DND-41 (cell line): Measurements from ENCODE around the gene PPP1R12A.

Source experiments
- ATAC-seq: fragments of 200-7000 bp; cut with Tn5 transposase; 3 replicates; pipeline ENCODE4 v1.9.1; 2021; ENCODE audit warnings: low read depth; ENCODE audit not compliant: insufficient read depth
- DNase-seq: peaks from one replicate; pipeline ENCODE4 v3.0.0-alpha.2; 2020
- H2AFZ ChIP-seq: 2 replicates; pipeline ENCODE4 v1.6.0; 2012; ENCODE audit warnings: low read depth, low read length
- H3K27ac ChIP-seq: 2 replicates; pipeline ENCODE4 v1.5.1; 2012; ENCODE audit warnings: low read length, inconsistent platforms
- H3K27me3 ChIP-seq: fragments of 200-600 bp; sonication (generic); 2 replicates; pipeline ENCODE4 v1.6.0; 2012; ENCODE audit warnings: low read length, mild to moderate bottlenecking, inconsistent platforms; ENCODE audit not compliant: insufficient read depth, poor library complexity
- H3K36me3 ChIP-seq: 2 replicates; pipeline ENCODE4 v1.5.1; 2012; ENCODE audit warnings: low read length, inconsistent platforms; ENCODE audit not compliant: insufficient read depth
- H3K4me1 ChIP-seq: 2 replicates; pipeline ENCODE4 v1.5.1; 2012; ENCODE audit warnings: mild to moderate bottlenecking, low read length; ENCODE audit not compliant: insufficient read depth
- H3K4me2 ChIP-seq: 2 replicates; pipeline ENCODE4 v1.6.0; 2012; ENCODE audit warnings: mild to moderate bottlenecking, moderate library complexity, low read length, inconsistent platforms; ENCODE audit not compliant: insufficient read depth
- H3K4me3 ChIP-seq, 2 experiments: fragments of 200-600 bp in 1 of 2; shearing (Covaris generic) in 1 of 2; 2 replicates each; pipeline ENCODE4 v1.5.1; 2012 to 2016; ENCODE audit warnings: inconsistent platforms in 2 of 2, low read length in 2 of 2, mild to moderate bottlenecking in 2 of 2, low read depth in 1 of 2, moderate library complexity in 1 of 2
- H3K79me2 ChIP-seq: 2 replicates; pipeline ENCODE4 v1.6.0; 2012; ENCODE audit warnings: low read length, inconsistent platforms; ENCODE audit not compliant: insufficient read depth
- H3K9ac ChIP-seq: 2 replicates; pipeline ENCODE4 v1.6.0; 2012; ENCODE audit warnings: low read depth, mild to moderate bottlenecking, inconsistent platforms, low read length, moderate library complexity
- H3K9me3 ChIP-seq: 2 replicates; pipeline ENCODE4 v1.5.1; 2012; ENCODE audit warnings: low read length, moderate library complexity, mild to moderate bottlenecking, inconsistent platforms; ENCODE audit not compliant: insufficient read depth, severe bottlenecking
- H4K20me1 ChIP-seq: 2 replicates; pipeline ENCODE4 v1.6.0; 2012; ENCODE audit warnings: low read length; ENCODE audit not compliant: insufficient read depth
- CTCF ChIP-seq: IDR thresholded peaks from 2 replicates; pipeline ENCODE4 v1.5.1; 2012; ENCODE audit warnings: borderline replicate concordance, low read length, moderate library complexity, mild to moderate bottlenecking; ENCODE audit not compliant: poor library complexity, severe bottlenecking; ENCODE audit errors: extremely low read depth
- EZH2 ChIP-seq: IDR thresholded peaks from 3 replicates; pipeline ENCODE4 v1.6.1; 2012; ENCODE audit warnings: borderline replicate concordance, low read depth, mild to moderate bottlenecking, moderate library complexity, low read length, inconsistent platforms; ENCODE audit not compliant: severe bottlenecking

PPP1R12A gene

DNA sequence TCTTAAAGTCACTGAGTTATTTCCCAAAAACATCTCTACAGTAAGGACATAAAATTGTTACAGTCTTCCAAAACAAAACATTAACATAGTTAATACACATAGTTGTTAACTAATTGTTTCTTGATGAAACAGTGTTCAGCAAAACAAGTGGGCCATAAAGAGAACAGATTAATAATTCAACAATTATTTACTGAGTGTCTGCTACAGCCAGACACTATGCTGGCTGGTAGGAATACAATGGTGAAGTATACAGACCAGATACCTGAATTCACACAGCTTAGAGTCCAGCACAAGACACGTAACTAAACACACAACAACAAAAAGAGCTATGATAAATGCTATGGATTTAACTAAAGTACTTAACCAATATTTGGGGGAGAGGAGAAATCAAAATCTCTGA, 47.0 kb downstream of the PPP1R12A start:
- DNase-seq, result no peak
- Histone ChIP-seq H3K36me3 (no peaks in the 10 kb centered on the region; the same call in 1 of the 2 replicates), H3K4me2 (no peak overlapping the region), H3K27ac (no peak overlapping the region), H4K20me1 (peaks cover 74% of the 10 kb centered on the region), H3K9ac (no peak overlapping the region), H3K4me1 (no peaks in the 10 kb centered on the region), H3K4me3 (no peak overlapping the region), H3K79me2 (peaks cover 100% of the 10 kb centered on the region), H3K27me3 (no peaks in the 10 kb centered on the region), H3K9me3 (no peaks in the 10 kb centered on the region), H2AFZ (no peak overlapping the region)
- TF ChIP-seq EZH2, result no peak
- no peak for TF ChIP-seq CTCF
- no peak for ATAC-seq

GRCh38 chr12:79886917-79887519, 47.9 kb downstream of the PPP1R12A start:
- Histone ChIP-seq H3K36me3 (no peaks in the 10 kb centered on the region; the same call in 1 of the 2 replicates), H3K27me3 (no peaks in the 10 kb centered on the region), H2AFZ (no peak overlapping the region), H3K4me2 (no peak overlapping the region), H3K9ac (no peak overlapping the region), H3K4me3 (no peak overlapping the region), H3K27ac (no peak overlapping the region), H4K20me1 (peaks cover 78% of the 10 kb centered on the region), H3K79me2 (peaks cover 100% of the 10 kb centered on the region), H3K9me3 (no peaks in the 10 kb centered on the region), H3K4me1 (no peaks in the 10 kb centered on the region)
- ATAC-seq, result peak; percentile 90
- TF ChIP-seq CTCF (peak; percentile 71), EZH2 (no peak)
- DNase-seq, result no peak

DNA sequence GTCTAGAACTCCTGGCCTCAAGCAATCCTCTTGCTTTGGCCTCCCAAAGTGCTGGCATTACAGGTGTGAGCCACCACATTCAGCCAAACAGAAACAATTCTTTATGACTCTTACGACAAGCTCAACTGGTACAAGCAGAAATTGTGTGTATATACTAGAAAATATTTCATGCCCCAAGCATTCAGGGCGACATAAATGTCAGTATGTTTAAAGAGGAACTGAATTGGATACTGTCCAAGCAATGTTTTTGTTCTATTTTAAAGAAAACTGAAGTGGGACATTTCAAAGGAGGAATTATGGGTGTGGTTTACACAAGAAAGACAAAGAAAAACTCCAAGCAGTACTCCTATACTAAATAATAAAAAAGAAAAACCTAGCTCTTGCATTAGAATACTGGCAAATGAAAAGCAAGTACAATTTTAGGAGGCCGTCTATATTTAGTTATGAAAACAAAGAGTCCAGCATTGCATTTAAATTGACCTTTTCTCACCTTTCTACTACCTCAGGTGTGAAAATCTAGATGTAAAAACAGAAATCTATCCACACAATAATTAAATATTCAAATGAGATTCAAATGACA, 48.9 kb downstream of the PPP1R12A start:
- Histone ChIP-seq H3K4me1 (no peaks in the 10 kb centered on the region), H3K9ac (no peak overlapping the region), H3K4me3 (no peak overlapping the region), H3K79me2 (peaks cover 100% of the 10 kb centered on the region), H2AFZ (no peak overlapping the region), H4K20me1 (peaks cover 80% of the 10 kb centered on the region), H3K4me2 (no peak overlapping the region), H3K27me3 (no peaks in the 10 kb centered on the region), H3K27ac (no peak overlapping the region), H3K36me3 (no peaks in the 10 kb centered on the region; the same call in 1 of the 2 replicates), H3K9me3 (no peaks in the 10 kb centered on the region)
- DNase-seq (no peak), ATAC-seq (no peak)
- TF ChIP-seq CTCF (no peak), EZH2 (no peak)
